T47D (cell line): ENCODE results near the gene TSBP1.
"Not testable (repeated sequence)": the region's sequence is repeated elsewhere in the genome, so short reads cannot be mapped to it uniquely, and the experiment has no call there.

ENCODE experiments used
- DNase-seq, 2 experiments: peaks; one replicate each; pipeline versions ENCODE4 v3.0.0 to v3.0.0-alpha.2; 2011 to 2012; ENCODE audit warnings: low read depth in 1 of 2, low spot score in 1 of 2
- JUND ChIP-seq: IDR thresholded peaks from 2 replicates; pipeline ENCODE4 v1.6.1; 2012; ENCODE audit warnings: low read depth
- in situ Hi-C: cut with HindIII; loops from 2 replicates; pipeline ENCODE4 v1.10.0; 2016; ENCODE audit warnings: low sequenced_read_pairs, low pct_unique_long_range_greater_than_20kb

TSBP1 gene

DNA sequence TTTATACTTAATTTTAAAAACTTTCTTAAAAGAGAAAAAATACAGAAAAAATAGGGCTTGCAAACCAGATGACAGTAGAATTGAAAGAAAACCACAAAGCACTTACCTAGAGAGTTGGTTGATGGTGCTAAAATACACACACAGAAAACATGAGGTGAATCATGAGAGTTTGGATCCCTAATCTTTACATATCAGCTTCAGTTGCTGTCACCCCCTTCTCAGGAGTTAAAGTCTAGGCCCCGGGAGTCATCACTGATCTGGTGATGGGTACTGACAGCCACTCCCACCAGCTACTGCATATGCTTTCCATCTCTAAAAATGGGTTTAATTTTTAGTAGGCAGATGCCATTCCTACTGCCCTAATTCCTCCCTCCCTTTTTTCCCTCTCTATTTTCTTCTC is 16.7 kb downstream of the TSBP1 start:
- in situ Hi-C loops = no loop called here
- no peak for DNase-seq
- no peak for TF ChIP-seq JUND

DNA sequence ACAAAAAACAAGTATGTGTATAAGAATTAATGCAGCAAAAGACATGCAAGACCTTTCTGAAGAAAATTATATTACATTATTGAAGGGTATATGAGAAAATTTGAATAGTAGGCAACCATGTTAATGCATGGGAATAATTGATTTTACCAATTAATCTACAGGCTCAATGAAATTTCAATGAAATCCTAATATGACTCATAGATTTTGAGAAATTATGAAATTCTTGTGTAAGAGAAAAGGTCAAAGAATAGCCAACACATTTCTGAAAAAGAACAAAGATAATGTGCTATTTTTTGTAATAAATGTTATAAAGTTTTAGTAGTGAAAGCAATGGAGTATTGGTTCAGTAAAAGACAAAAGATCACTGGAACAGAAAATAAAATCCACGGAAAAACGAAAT is 18.4 kb downstream of the TSBP1 start:
- in situ Hi-C loops = no loop called here
- no peak for DNase-seq
- TF ChIP-seq JUND = no peak

DNA sequence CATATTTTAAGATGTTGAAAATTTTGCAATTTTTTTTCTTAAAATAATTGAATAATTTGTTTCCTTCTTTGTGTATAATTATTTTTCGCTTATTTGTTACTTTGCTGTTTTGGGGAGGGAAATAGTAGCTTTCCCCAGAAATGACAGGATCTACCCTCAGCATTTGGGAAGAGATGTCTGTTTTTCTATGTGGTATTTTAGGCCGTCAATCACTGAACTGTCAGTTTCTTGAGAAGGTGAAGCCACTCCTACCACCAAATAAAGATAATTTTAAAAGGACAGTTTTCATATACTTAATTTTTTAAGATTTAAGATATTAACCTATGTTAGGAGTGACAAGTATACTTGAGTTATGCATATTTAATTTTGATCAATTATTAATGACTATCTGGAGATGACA is 31.5 kb downstream of the TSBP1 start:
- no peak for TF ChIP-seq JUND
- DNase-seq = no peak
- in situ Hi-C loops = no loop called here

DNA sequence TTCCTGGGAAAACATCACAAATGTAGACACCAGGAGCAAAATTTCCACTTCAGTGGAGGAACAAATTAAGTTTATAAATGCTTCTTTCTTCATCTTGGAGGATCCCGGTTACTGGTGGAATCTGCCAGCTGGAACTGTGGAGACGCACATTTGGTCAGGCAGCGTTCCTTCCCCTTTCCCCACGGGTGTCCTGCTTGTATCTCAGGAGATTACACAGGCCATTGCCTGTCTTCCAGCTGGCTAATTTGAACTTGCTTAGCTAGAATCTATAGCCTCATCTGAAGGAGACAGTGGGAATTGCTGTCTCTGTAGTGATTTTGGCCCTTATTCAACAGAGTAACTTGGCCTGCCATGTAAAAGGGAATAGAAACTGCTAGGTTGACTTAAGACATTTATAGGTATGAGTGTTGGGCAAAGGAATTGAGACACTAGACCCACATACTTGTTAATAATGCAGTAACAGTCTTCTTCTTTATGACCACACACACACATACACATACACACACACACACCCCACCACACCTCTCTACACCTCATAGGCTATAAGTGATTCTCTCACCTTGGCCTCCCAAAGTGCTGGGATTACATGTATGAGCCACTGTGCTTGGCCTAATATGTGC is 34.4 kb downstream of the TSBP1 start:
- no peak for DNase-seq
- in situ Hi-C loops = no loop called here
- TF ChIP-seq JUND = no peak

DNA sequence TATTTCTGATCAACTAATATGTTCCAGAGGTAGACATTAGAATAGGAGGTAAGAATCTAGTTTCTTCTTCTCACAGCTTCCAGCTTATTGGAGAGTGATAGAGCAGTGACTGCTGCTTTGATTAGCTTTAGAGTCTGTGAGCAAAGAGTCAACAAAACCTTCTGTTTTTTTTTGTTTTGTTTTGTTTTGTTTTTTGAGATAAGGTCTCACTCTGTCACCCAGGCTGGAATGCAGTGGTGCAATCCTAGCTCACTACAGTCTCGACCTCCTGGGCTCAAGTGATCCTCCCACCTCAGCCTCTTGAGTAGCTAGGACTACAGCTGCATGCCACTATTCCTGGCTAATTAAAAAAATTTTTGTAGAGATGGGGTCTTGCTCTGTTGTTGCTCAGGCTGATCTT is 39.3 kb downstream of the TSBP1 start:
- no peak for DNase-seq
- no peak for TF ChIP-seq JUND
- in situ Hi-C loops = no loop called here

DNA sequence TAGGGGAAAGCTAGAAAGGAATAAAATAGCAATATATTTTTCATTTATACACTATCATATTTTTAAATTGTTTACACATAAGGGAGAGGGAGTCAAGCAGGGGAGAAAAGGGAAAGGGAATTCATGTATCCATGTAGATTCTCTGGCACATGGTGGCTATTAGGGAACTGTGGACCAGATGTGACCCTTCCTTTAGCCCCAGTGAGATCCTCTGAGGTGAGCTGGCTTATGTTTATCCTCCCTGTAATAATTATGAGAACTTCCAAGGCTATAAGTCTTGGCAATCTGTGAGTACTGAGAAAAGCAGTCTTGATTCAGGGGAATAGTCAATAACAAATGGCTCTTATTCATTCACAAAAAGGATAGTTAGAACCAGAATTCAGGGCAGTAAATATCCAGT is 42.6 kb downstream of the TSBP1 start:
- in situ Hi-C loops = no loop called here
- DNase-seq = no peak
- TF ChIP-seq JUND = no peak

DNA sequence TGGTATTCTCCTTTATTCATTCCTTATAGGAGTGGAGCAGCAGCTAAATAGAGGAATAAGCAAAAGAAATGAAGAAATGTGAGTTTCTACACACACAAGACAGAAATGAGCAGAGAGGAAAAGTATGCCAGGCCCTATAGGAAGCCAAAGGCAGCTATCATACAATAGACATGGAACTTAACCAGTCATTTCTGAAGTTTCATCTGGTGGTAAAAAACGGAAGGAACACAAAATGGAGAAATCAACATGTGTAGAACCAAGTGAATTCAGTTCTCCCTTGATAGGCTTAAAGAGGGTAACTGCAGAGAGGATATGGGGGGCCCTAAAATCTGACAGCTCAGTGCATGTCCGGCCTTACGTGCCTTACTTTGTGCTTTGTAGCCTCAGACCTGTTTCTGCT is 44.6 kb downstream of the TSBP1 start:
- in situ Hi-C loops = no loop called here
- no peak for TF ChIP-seq JUND
- DNase-seq = no peak

DNA sequence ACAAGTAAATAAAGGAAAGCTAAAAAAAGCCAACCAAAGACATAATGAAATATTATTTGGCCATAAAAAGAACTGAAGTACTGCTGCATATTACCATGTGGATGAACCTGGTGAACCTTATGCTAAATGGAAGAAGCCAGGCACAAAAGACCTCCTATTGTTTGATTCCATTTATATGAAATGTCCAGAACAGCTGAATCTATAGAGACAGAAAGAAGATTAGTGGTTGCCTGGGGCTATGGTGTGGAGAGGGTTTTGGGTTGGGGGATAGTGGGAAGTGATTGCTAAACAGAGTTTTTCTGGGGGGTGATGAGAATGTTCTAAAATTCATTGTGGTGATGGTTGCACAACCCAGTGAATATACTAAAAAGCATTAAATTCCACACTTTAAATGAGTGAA is 53.2 kb downstream of the TSBP1 start:
- no peak for DNase-seq
- no peak for TF ChIP-seq JUND
- in situ Hi-C loops = no loop called here

DNA sequence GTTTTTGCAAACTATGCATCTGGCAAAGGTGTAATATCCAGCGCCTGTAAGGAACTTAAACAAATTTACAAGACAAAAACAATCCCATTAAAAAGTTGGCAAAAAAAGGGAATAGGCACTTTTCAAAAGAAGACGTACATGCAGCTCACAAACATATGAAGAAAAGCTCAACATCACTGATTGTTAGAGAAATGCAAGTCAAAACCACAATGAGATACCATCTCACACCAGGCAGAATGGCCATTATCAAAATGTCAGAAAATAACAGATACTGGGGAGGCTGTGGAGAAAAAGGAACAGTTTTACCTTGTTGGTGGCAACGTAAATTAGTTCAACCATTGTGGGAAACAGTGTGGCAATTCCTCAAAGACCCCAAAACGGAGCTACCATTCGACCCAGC is 54.2 kb downstream of the TSBP1 start:
- TF ChIP-seq JUND = no peak
- DNase-seq = no peak
- in situ Hi-C loops = no loop called here

DNA sequence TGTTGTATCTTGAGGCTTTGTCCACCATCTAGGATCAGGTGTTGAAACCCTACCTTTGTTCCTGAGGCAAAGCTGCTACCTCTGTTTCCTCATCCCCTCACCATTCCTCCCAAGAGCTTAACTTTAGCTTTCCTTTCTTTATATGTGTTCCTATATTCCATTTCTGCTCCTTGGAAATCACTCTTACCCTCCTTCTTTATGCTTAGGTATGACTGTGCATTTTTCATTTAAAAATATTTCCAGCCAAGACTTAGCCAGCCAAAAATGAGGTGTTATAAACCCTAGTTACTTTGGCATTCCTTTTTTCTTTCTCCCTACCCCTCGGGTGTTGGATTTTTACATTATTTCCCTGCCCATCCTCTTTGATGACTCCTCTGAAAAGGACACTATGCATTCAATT is 57.7 kb downstream of the TSBP1 start:
- no peak for TF ChIP-seq JUND
- DNase-seq = no peak
- in situ Hi-C loops = no loop called here

DNA sequence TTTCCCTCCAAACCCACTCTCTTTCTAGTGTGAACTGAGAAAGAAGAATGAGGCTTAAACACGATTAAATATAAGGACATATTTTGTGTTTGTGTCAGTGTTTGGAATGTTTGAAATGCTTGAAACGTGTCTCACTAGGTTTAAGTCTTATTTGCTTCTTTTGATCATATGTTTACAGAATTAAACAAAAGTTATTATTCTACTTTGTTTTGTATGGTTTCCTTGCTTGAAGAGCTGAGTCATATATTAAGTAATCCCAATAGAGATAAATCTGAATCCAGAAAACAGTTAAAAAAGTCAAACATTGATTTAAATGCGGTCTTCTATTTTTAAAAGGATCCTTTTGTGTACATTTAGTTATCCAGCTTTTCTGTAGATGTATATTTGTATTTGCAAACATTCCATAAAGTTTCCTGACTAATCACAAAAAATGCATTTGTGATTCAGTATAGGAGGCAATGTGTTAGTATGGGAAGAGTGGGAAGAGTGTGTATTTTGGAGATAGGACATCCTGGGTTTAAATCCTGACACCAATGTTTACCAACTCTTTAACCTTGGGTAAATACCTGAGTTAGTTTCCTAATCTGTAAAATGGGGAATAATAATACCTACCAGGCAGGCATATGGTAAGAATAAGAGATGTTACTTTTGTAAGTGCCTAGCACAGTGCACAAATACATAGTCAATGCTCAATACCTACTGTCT is 72.9 kb downstream of the TSBP1 start:
- DNase-seq = peak in 1 of 2 experiments; percentile 7
- no peak for TF ChIP-seq JUND
- in situ Hi-C loops = no loop called here

DNA sequence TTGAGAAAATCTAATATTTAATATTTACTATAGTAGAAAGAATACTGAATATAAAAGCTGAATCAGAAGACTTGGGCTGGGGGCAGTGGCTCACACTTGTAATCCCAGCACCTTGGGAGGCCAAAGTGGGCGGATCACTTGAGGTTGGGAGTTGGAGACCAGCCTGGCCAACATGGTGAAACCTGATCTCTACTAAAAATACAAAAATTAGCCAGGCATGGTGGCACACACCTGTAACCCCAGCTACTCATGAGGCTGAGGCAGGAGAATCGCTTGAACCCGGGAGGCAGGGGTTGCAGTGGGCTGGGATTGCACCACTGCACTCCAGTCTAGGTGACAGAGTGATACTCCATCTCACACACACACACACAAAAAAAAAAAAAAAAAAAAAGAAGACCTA is 76.7 kb downstream of the TSBP1 start:
- DNase-seq, in situ Hi-C loops: not testable (repeated sequence)

DNA sequence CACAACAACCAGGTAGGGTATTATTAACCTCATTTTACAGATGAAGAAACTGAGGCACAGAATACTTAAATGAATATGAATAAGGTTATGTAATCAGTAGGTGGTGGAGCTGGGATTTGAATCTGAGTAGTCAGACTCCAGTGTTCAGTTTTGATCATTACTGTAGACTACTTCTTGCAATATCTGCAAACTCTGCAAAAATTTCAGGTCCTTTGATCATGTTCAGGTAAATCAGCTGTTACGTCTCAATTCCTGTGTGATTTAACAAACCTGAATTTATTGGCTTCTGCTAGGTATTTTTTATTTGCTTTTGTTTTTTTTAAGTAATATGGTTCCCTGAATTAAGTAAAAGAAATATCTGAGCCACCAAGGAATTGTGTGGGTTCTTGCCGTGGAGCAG is 77.1 kb downstream of the TSBP1 start:
- no peak for TF ChIP-seq JUND
- no peak for DNase-seq
- in situ Hi-C loops = no loop called here

DNA sequence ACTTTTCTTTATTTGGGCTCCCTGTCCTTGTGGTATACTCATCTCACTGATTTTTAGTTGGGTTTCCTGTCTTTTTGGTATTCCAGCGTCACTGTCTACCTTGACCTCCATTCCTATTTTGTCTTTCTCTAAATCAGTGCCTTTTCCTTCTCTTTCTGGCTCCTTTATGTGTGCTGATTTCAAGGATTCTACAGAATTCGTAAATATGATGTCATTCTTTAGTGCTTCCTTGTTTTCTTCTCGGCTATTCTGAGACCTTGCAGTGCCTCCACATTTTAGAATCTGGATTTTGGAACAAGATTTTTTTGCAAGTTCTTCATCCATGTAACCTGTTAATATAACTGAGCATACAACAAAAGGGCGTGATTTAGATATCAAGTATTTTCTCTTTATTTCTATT is 78.0 kb downstream of the TSBP1 start:
- in situ Hi-C loops = no loop called here
- no peak for DNase-seq
- TF ChIP-seq JUND = no peak

DNA sequence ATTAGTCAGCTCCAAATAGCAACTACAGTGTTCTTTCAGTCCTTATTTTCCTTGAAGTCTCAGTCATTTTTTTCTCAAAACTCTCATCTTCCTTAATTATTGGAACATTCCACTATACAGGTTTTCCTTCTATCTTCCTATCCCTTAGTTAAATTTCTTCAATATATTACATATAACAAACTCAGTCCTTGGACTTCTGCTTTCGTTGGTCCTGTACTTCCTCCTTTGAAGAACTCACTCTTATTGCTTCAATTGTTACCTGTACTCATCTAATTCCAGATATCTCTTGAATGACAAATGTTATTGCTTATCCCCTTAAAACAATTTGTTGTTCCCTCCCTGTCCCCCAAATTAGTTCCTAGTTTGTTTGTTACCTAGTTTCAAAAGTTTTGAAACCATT is 80.2 kb downstream of the TSBP1 start:
- TF ChIP-seq JUND = no peak
- DNase-seq = no peak
- in situ Hi-C loops = no loop called here
